Gastrocnemius medialis (tissue), 4 donors: ENCODE results near the gene VPS9D1.

Experiments used
- POLR2A ChIP-seq, 2 donors: fragments of 450-650 bp; IDR thresholded peaks; one replicate each; pipeline ENCODE4 v1.6.1; 2017; ENCODE audit warnings: antibody characterized with exemption in 2 of 2, mild to moderate bottlenecking in 2 of 2, moderate library complexity in 2 of 2
- TF ChIP-seq, protein P1 (sequence below), 5 experiments: fragments of 450-650 bp in 3 of 5; fragments of 200-600 bp in 2 of 5; sonication (generic) in 2 of 5; IDR thresholded peaks in 4 of 5; conservative IDR thresholded peaks in 1 of 5; 1 replicate in 4 of 5; 2 replicates in 1 of 5; pipeline ENCODE4 v1.5.1; 2016 to 2019; ENCODE audit warnings: antibody characterized with exemption in 5 of 5, mild to moderate bottlenecking in 3 of 5, moderate library complexity in 3 of 5

DNA sequence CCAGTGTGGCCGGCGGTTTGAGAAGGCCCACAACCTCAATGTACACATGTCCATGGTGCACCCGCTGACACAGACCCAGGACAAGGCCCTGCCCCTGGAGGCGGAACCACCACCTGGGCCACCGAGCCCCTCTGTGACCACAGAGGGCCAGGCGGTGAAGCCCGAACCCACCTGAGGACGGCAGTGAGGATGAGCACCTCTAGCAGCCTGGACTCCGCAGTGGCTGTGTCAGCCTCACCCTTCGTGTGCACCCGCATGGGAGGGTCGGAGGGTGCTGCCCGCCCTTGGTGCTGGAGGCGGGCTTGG is 17.3 kb upstream of the VPS9D1 start:
- TF ChIP-seq, protein P1, sequence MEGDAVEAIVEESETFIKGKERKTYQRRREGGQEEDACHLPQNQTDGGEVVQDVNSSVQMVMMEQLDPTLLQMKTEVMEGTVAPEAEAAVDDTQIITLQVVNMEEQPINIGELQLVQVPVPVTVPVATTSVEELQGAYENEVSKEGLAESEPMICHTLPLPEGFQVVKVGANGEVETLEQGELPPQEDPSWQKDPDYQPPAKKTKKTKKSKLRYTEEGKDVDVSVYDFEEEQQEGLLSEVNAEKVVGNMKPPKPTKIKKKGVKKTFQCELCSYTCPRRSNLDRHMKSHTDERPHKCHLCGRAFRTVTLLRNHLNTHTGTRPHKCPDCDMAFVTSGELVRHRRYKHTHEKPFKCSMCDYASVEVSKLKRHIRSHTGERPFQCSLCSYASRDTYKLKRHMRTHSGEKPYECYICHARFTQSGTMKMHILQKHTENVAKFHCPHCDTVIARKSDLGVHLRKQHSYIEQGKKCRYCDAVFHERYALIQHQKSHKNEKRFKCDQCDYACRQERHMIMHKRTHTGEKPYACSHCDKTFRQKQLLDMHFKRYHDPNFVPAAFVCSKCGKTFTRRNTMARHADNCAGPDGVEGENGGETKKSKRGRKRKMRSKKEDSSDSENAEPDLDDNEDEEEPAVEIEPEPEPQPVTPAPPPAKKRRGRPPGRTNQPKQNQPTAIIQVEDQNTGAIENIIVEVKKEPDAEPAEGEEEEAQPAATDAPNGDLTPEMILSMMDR (IDR thresholded peaks at IDR 0.05 in 4 of 5, conservative IDR thresholded peaks at IDR 0.05 in 1 of 5) = no peak
- no peak for TF ChIP-seq POLR2A (IDR thresholded peaks at IDR 0.05)
